Measurements from ENCODE around the gene CYSTM1. TPM values are rescaled to one million over a fixed set of nuclear protein-coding genes. Genes with fewer than 3 reads are reported as not detected.

CYSTM1 gene
- total and polyA plus RNA-seq, 4 experiments from 2014 or later = 5.0 to 21.1 (median 9.5) TPM

- Histone ChIP-seq H3K27me3 (ENCODE audit: insufficient read depth, low read length) (no peaks in the 10 kb centered on the region), H3K9me3 (ENCODE audit: control insufficient read depth in 1 of 2, low read length in 2 of 2) (no peaks in the 10 kb centered on the region), H3K27ac (ENCODE audit: low read depth, low read length) (no peak overlapping the region), H3K36me3 (ENCODE audit: insufficient read depth, low read length) (no peaks in the 10 kb centered on the region), H3K4me1 (ENCODE audit: insufficient read depth, low read length) (peaks cover 3% of the 10 kb centered on the region), H3K4me3 (ENCODE audit: low read length in 2 of 2) (no peak overlapping the region)
- POLR2A ChIA-PET (ENCODE audit: partially characterized antibody) = no interaction called here
- Mint-ChIP-seq H3K36me3 (no peaks in the 10 kb centered on the region), H3K9me3 (peaks cover 0 to 2% (median 0%) of the 10 kb centered on the region in 8 donors), H3K27ac (no peak overlapping the region), H3K4me1 (peaks cover 0 to 3% (median under 1%) of the 10 kb centered on the region in 4 donors), H3K4me3 (no peak overlapping the region), H3K27me3 (peaks cover 0 to 2% of the 10 kb centered on the region in 2 donors)
- CTCF ChIA-PET (ENCODE audit: partially characterized antibody) = no interaction called here
- intact Hi-C loops (cut with micrococcal nuclease) = no loop called here
- no peak for DNase-seq
Observed at GRCh38 chr5:140185409-140185808, 10.4 kb downstream of the CYSTM1 start.

- no peak overlapping the region for H3K27ac Mint-ChIP-seq
- no peak overlapping the region for H3K4me3 ChIP-seq (ENCODE audit: low read length in 2 of 2)
- ChIA-PET CTCF (ENCODE audit: partially characterized antibody) (no interaction called here), POLR2A (ENCODE audit: partially characterized antibody) (no interaction called here)
- H3K9me3 ChIP-seq (ENCODE audit: control insufficient read depth in 1 of 2, low read length in 2 of 2) = no peaks in the 10 kb centered on the region
- H3K4me1 ChIP-seq (ENCODE audit: insufficient read depth, low read length) = peaks cover 3% of the 10 kb centered on the region
- H3K27ac ChIP-seq (ENCODE audit: low read depth, low read length) = no peak overlapping the region
- H3K9me3 Mint-ChIP-seq = peaks cover 0 to 2% (median 0%) of the 10 kb centered on the region in 8 donors
- no peaks in the 10 kb centered on the region for H3K27me3 ChIP-seq (ENCODE audit: insufficient read depth, low read length)
- H3K36me3 ChIP-seq (ENCODE audit: insufficient read depth, low read length) = no peaks in the 10 kb centered on the region
- intact Hi-C loops (cut with micrococcal nuclease) = no loop called here
- no peaks in the 10 kb centered on the region for H3K36me3 Mint-ChIP-seq
- no peak overlapping the region for H3K4me3 Mint-ChIP-seq
- H3K4me1 Mint-ChIP-seq = peaks cover 0 to 3% (median 0%) of the 10 kb centered on the region in 4 donors
- no peak for DNase-seq
- peaks cover 0 to 2% of the 10 kb centered on the region in 2 donors for H3K27me3 Mint-ChIP-seq
Observed at GRCh38 chr5:140186267-140186671, 11.3 kb downstream of the CYSTM1 start.

GRCh38 chr5:140189253-140189652 lies 14.3 kb downstream of the CYSTM1 start:
- no peaks in the 10 kb centered on the region for H3K36me3 Mint-ChIP-seq

GRCh38 chr5:140189977-140190871 lies 15.2 kb downstream of the CYSTM1 start:
- H3K27me3 Mint-ChIP-seq = peaks cover 0 to 2% of the 10 kb centered on the region in 2 donors
- Histone ChIP-seq H3K4me1 (ENCODE audit: insufficient read depth, low read length) (no peaks in the 10 kb centered on the region), H3K27ac (ENCODE audit: low read depth, low read length) (no peak overlapping the region), H3K36me3 (ENCODE audit: insufficient read depth, low read length) (no peaks in the 10 kb centered on the region), H3K27me3 (ENCODE audit: insufficient read depth, low read length) (no peaks in the 10 kb centered on the region), H3K4me3 (ENCODE audit: low read length in 2 of 2) (no peak overlapping the region), H3K9me3 (ENCODE audit: control insufficient read depth in 1 of 2, low read length in 2 of 2) (no peaks in the 10 kb centered on the region)
- no peak overlapping the region for H3K27ac Mint-ChIP-seq
- H3K36me3 Mint-ChIP-seq = no peaks in the 10 kb centered on the region
- no peak for DNase-seq
- no peaks in the 10 kb centered on the region for H3K4me1 Mint-ChIP-seq
- intact Hi-C loops (cut with micrococcal nuclease) = no loop called here
- H3K4me3 Mint-ChIP-seq = no peak overlapping the region
- peaks cover 0 to 2% (median 0%) of the 10 kb centered on the region in 8 donors for H3K9me3 Mint-ChIP-seq
- POLR2A ChIA-PET (ENCODE audit: partially characterized antibody) = interaction anchor here (0.6 kb wide), 1 partner anchor 211 kb away, joined by 3 read pairs; no protein-coding TSS in a partner anchor
- CTCF ChIA-PET (ENCODE audit: partially characterized antibody) = no interaction called here

More at GRCh38 chr5:140189253-140189652, 14.3 kb downstream of the CYSTM1 start:
- Mint-ChIP-seq H3K9me3 (peaks cover 0 to 2% (median 0%) of the 10 kb centered on the region in 8 donors), H3K4me1 (no peaks in the 10 kb centered on the region), H3K27ac (no peak overlapping the region), H3K4me3 (no peak overlapping the region), H3K27me3 (peaks cover 0 to 2% of the 10 kb centered on the region in 2 donors)
- CTCF ChIA-PET (ENCODE audit: partially characterized antibody) = interaction anchor here (0.6 kb wide), 1 partner anchor 130 kb away, joined by 3 read pairs; no protein-coding TSS in a partner anchor
- intact Hi-C loops (cut with micrococcal nuclease) = no loop called here
- H3K27ac ChIP-seq (ENCODE audit: low read depth, low read length) = no peak overlapping the region
- DNase-seq = no peak
- no peaks in the 10 kb centered on the region for H3K4me1 ChIP-seq (ENCODE audit: insufficient read depth, low read length)
- POLR2A ChIA-PET (ENCODE audit: partially characterized antibody) = interaction anchor here (0.6 kb wide), 1 partner anchor 210 kb away, joined by 3 read pairs; no protein-coding TSS in a partner anchor
- H3K4me3 ChIP-seq (ENCODE audit: low read length in 2 of 2) = no peak overlapping the region
- no peaks in the 10 kb centered on the region for H3K36me3 ChIP-seq (ENCODE audit: insufficient read depth, low read length)
- no peaks in the 10 kb centered on the region for H3K27me3 ChIP-seq (ENCODE audit: insufficient read depth, low read length)
- no peaks in the 10 kb centered on the region for H3K9me3 ChIP-seq (ENCODE audit: control insufficient read depth in 1 of 2, low read length in 2 of 2)

GRCh38 chr5:140190872-140191218 lies 15.9 kb downstream of the CYSTM1 start:
- Histone ChIP-seq H3K36me3 (ENCODE audit: insufficient read depth, low read length) (no peaks in the 10 kb centered on the region), H3K4me1 (ENCODE audit: insufficient read depth, low read length) (no peaks in the 10 kb centered on the region), H3K27ac (ENCODE audit: low read depth, low read length) (no peak overlapping the region), H3K4me3 (ENCODE audit: low read length in 2 of 2) (no peak overlapping the region), H3K27me3 (ENCODE audit: insufficient read depth, low read length) (no peaks in the 10 kb centered on the region), H3K9me3 (ENCODE audit: control insufficient read depth in 1 of 2, low read length in 2 of 2) (no peaks in the 10 kb centered on the region)
- ChIA-PET CTCF (ENCODE audit: partially characterized antibody) (no interaction called here), POLR2A (ENCODE audit: partially characterized antibody) (no interaction called here)
- no peak overlapping the region for H3K27ac Mint-ChIP-seq
- no peaks in the 10 kb centered on the region for H3K36me3 Mint-ChIP-seq
- H3K4me3 Mint-ChIP-seq = no peak overlapping the region
- no peaks in the 10 kb centered on the region for H3K4me1 Mint-ChIP-seq
- DNase-seq = no peak
- H3K9me3 Mint-ChIP-seq = peaks cover 0 to 2% (median 0%) of the 10 kb centered on the region in 8 donors
- peaks cover 0 to 2% of the 10 kb centered on the region in 2 donors for H3K27me3 Mint-ChIP-seq
- intact Hi-C loops (cut with micrococcal nuclease) = no loop called here

GRCh38 chr5:140192715-140193430 lies 17.9 kb downstream of the CYSTM1 start:
- H3K4me3 ChIP-seq (ENCODE audit: low read length in 2 of 2) = no peak overlapping the region
- no peaks in the 10 kb centered on the region for H3K27me3 Mint-ChIP-seq
- peaks cover 0 to 2% (median 0%) of the 10 kb centered on the region in 8 donors for H3K9me3 Mint-ChIP-seq
- DNase-seq = no peak
- H3K4me3 Mint-ChIP-seq = no peak overlapping the region
- H3K36me3 Mint-ChIP-seq = no peaks in the 10 kb centered on the region
- POLR2A ChIA-PET (ENCODE audit: partially characterized antibody) = no interaction called here
- intact Hi-C loops (cut with micrococcal nuclease) = no loop called here
- no peaks in the 10 kb centered on the region for H3K4me1 ChIP-seq (ENCODE audit: insufficient read depth, low read length)
- no peaks in the 10 kb centered on the region for H3K9me3 ChIP-seq (ENCODE audit: control insufficient read depth in 1 of 2, low read length in 2 of 2)
- H3K27ac ChIP-seq (ENCODE audit: low read depth, low read length) = no peak overlapping the region
- H3K4me1 Mint-ChIP-seq = no peaks in the 10 kb centered on the region
- no peaks in the 10 kb centered on the region for H3K27me3 ChIP-seq (ENCODE audit: insufficient read depth, low read length)
- CTCF ChIA-PET (ENCODE audit: partially characterized antibody) = no interaction called here
- H3K36me3 ChIP-seq (ENCODE audit: insufficient read depth, low read length) = no peaks in the 10 kb centered on the region
- no peak overlapping the region for H3K27ac Mint-ChIP-seq

GRCh38 chr5:140194662-140195061 lies 19.7 kb downstream of the CYSTM1 start:
- Mint-ChIP-seq H3K27ac (no peak overlapping the region), H3K27me3 (no peaks in the 10 kb centered on the region), H3K4me3 (no peak overlapping the region), H3K4me1 (no peaks in the 10 kb centered on the region), H3K36me3 (peaks cover 2 to 3% of the 10 kb centered on the region in 2 donors), H3K9me3 (no peaks in the 10 kb centered on the region)
- Histone ChIP-seq H3K27ac (ENCODE audit: low read depth, low read length) (no peak overlapping the region), H3K9me3 (ENCODE audit: control insufficient read depth in 1 of 2, low read length in 2 of 2) (no peaks in the 10 kb centered on the region), H3K36me3 (ENCODE audit: insufficient read depth, low read length) (no peaks in the 10 kb centered on the region), H3K4me1 (ENCODE audit: insufficient read depth, low read length) (no peaks in the 10 kb centered on the region), H3K27me3 (ENCODE audit: insufficient read depth, low read length) (no peaks in the 10 kb centered on the region), H3K4me3 (ENCODE audit: low read length in 2 of 2) (no peak overlapping the region)
- ChIA-PET CTCF (ENCODE audit: partially characterized antibody) (no interaction called here), POLR2A (ENCODE audit: partially characterized antibody) (no interaction called here)
- no peak for DNase-seq
- intact Hi-C loops (cut with micrococcal nuclease) = no loop called here

Measured in CD4-positive, alpha-beta memory T cell (primary cell).